Skeletal muscle tissue (tissue), 4 donors: ENCODE results near the gene CCDC102B. TPM values are rescaled to one million over a fixed set of nuclear protein-coding genes. Genes with fewer than 3 reads are reported as not detected.
"Not testable (repeated sequence)": the region's sequence is repeated elsewhere in the genome, so short reads cannot be mapped to it uniquely, and the experiment has no call there.

Experiments used
- H3K27ac ChIP-seq: one replicate; pipeline ENCODE4 v1.7.0; 2013; ENCODE audit warnings: mild to moderate bottlenecking, low read depth, low read length, inconsistent platforms
- H3K27me3 ChIP-seq, 3 donors: one replicate each; pipeline ENCODE4 v1.7.0; 2013; ENCODE audit warnings: low read length in 3 of 3; ENCODE audit not compliant: control insufficient read depth in 3 of 3, insufficient read depth in 3 of 3
- H3K36me3 ChIP-seq, 3 donors: one replicate each; pipeline ENCODE4 v1.7.0; 2013; ENCODE audit warnings: low read length in 3 of 3; ENCODE audit not compliant: control insufficient read depth in 3 of 3, insufficient read depth in 3 of 3
- H3K4me1 ChIP-seq, 3 donors: one replicate each; pipeline ENCODE4 v1.7.0; 2013; ENCODE audit warnings: low read length in 3 of 3, mild to moderate bottlenecking in 3 of 3; ENCODE audit not compliant: control insufficient read depth in 3 of 3, insufficient read depth in 3 of 3
- H3K4me3 ChIP-seq, 3 donors: one replicate each; pipeline ENCODE4 v1.7.0; 2013; ENCODE audit warnings: low read length in 3 of 3
- H3K9ac ChIP-seq, 3 donors: one replicate each; pipeline ENCODE4 v1.7.0; 2013; ENCODE audit warnings: low read length in 3 of 3, mild to moderate bottlenecking in 3 of 3, moderate library complexity in 2 of 3, low read depth in 1 of 3
- H3K9me3 ChIP-seq, 3 donors: one replicate each; pipeline ENCODE4 v1.7.0; 2013; ENCODE audit warnings: low read length in 3 of 3; ENCODE audit not compliant: control insufficient read depth in 3 of 3
- total RNA-seq: library from RNA; depleted of rRNA; stranded (reverse); fragments of >200 nt; gene quantifications from one replicate; pipeline ENCODE4 v1.2.3, GENCODE V29; 2014
- donor health status: Osteomylitis.

Gene CCDC102B
- total RNA-seq, 1 donor from 2014 or later = 21.9 TPM

DNA sequence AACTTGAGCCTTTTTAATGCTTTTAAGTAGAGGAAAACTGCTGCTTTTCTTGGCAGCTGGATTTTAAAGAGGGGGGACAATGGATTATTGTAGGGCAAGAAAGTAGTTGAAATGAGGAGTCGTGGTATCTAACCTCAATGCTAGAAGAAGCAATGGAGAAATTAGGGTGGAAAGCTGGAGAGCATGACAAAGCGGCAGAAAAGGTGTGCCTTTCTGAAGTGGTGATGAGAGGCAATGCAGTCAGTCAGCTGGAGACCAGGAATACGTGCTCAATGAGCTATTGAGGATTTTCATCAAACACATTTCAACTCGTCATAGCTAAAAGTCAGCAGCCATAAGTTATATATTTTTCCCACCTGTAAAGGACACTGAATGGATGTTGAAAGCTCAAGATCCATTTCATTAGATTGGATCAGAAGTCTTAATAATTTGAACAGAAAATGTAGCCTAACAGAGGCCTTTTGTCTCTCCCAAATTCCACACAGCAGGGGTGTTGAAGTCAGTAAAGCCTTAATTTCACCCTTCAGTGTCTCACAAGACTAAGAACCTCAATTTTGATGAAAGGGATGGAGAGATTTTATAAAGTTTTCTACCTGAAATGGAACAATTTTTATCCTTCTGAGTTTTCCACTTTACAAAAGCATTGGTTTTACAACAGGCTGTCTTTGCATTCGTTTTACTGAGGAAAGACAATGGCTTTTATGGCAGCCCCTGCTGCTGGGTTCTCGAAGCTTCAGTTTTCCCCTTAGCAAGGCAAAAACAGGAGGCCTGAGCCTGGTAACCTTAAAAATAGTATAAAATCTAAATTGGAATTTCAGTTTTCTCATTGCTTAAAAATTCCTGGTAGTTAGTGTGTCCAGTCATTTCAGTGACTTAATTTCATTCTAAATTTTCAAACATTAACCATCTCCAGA lies 131.1 kb downstream of the CCDC102B start:
- Histone ChIP-seq H3K27me3 (no peaks in the 10 kb centered on the region), H3K27ac (no peak overlapping the region), H3K4me1 (no peaks in the 10 kb centered on the region), H3K9ac (no peak overlapping the region), H3K36me3 (no peaks in the 10 kb centered on the region), H3K9me3 (no peaks in the 10 kb centered on the region), H3K4me3 (no peak overlapping the region)

DNA sequence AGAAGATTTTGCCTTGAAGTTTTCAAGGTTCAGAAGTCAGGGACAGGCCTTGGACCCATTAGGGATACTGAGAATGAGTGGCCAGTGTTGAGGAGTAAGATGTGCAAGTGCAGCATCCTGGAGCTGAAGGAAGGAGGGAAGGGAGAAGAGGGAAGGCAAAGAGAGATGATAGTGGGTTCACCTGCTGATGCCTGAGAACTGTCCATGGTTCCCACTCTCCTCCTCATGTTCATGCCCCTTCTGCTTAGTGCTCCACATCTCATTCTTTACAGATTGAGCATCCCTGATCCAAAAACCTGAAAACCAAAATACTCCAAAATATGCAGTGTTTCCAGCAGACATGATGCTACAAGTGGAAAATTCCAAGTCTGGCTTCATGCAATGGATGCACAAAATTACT lies 137.8 kb downstream of the CCDC102B start:
- Histone ChIP-seq H3K9ac (no peak overlapping the region), H3K36me3 (no peaks in the 10 kb centered on the region), H3K9me3 (no peaks in the 10 kb centered on the region), H3K4me3 (no peak overlapping the region), H3K27ac (no peak overlapping the region), H3K27me3 (no peaks in the 10 kb centered on the region), H3K4me1 (no peaks in the 10 kb centered on the region)

DNA sequence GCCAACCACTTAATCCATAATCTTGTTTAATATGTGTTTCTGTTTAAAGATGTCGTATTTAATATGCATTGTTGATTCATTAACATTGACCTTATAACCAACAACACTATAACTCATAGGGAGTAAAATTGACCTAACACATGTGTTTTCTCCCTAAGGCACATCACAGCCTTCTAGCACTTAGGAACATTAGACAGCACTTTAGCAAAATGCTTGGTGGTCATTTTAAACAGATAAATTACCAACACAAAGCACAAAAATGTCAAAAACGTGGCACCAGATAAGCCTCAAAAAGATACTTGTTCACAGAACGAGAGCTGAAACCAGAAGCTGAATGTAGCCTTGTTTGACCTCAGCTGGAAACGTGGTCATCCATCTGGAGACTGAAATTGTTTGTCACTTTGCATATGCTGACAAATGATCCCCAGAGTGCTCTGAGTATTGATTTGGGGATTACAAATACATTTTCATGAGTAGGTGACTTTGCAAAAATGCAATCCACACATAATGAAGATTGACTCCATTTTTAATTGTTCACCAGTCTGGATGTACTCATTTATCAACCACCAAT lies 139.2 kb downstream of the CCDC102B start:
- H3K4me3 ChIP-seq = no peak overlapping the region
- H3K36me3 ChIP-seq = no peaks in the 10 kb centered on the region
- no peaks in the 10 kb centered on the region for H3K4me1 ChIP-seq
- H3K27ac ChIP-seq = no peak overlapping the region
- no peak overlapping the region for H3K9ac ChIP-seq
- H3K27me3 ChIP-seq = no peaks in the 10 kb centered on the region
- no peaks in the 10 kb centered on the region for H3K9me3 ChIP-seq

DNA sequence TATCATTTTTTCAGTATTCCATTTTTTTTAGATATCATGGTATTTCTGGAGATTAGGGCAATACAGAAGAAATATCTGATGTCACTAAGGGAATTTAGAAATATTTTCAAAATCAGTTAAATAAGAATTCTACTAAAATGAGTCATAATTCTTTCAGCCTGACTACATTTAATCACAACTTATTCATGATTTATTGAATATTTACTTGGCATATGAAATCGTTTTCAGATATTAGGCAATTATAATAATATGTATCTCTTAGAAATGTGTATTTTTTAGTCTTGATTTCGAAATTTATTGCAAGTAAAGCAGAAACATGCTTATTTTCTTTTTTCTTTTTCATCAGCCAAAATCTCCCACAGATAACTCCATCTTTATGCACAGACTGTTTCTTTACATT lies 142.2 kb downstream of the CCDC102B start:
- Histone ChIP-seq H3K36me3 (no peaks in the 10 kb centered on the region), H3K27ac (no peak overlapping the region), H3K9me3 (no peaks in the 10 kb centered on the region), H3K4me3 (no peak overlapping the region), H3K9ac (no peak overlapping the region), H3K4me1 (no peaks in the 10 kb centered on the region), H3K27me3 (no peaks in the 10 kb centered on the region)

DNA sequence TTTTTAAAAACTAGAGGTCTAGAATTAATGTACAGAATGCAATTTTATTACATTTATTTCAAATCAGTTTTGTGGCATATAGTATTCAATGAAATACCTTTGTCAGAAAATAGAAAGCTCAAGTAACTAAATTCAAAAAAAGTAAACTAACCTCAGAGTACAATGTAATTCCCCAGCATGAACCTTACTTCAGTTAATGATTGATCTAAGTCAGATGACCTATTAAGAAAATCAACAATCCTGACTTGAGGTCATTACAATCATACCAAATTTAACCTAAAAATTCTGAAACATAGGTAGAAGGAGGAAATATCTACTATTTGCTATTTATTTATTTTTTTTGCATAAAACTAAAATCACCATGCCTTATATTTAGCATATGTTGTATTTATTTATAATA lies 142.9 kb downstream of the CCDC102B start:
- no peaks in the 10 kb centered on the region for H3K27me3 ChIP-seq
- H3K9ac ChIP-seq = no peak overlapping the region
- no peak overlapping the region for H3K4me3 ChIP-seq
- H3K4me1 ChIP-seq = no peaks in the 10 kb centered on the region
- no peaks in the 10 kb centered on the region for H3K9me3 ChIP-seq
- no peaks in the 10 kb centered on the region for H3K36me3 ChIP-seq
- H3K27ac ChIP-seq = no peak overlapping the region

DNA sequence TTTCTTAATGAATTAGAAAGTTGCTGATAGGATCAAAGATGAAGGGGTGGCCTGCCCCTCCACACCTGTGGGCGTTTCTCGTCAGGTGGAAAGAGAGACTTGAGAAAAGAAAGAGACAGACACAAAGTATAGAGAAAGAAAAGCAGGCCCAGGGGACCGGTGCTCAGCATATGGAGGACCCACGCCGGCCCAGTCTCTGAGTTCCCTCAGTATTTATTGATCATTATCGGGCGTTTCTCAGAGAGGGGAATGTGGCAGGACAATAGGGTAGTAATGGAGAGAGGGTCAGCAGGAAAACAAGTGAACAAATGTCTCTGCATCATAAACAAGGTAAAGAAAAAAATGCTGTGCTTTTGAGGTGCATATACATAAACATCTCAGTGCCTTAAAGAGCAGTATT lies 144.3 kb downstream of the CCDC102B start:
- Histone ChIP-seq H3K9ac (no peak overlapping the region), H3K27ac (no peak overlapping the region), H3K9me3 (no peaks in the 10 kb centered on the region), H3K36me3 (no peaks in the 10 kb centered on the region), H3K4me3 (no peak overlapping the region), H3K27me3 (no peaks in the 10 kb centered on the region), H3K4me1 (no peaks in the 10 kb centered on the region)

DNA sequence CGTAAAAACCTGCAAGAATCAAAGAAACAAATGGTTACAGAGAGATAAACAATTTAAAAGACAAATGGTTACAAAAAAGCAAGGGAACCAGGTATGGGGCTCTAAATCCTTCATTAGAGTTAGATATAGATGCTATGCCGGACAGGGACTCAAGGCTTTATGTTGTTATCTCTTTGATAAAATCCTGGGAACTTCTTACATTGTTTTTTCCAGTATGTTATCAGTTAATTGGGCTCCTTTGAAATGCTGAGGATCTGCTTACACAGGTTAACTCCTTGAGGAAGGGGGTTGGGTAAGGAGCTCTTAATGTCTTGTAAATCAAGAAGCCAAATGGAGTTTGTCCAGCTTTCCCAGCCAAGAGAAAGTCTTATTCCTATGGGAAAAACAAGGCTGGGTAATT lies 146.0 kb downstream of the CCDC102B start:
- H3K9ac ChIP-seq, H3K36me3 ChIP-seq, H3K27me3 ChIP-seq, H3K4me1 ChIP-seq, H3K27ac ChIP-seq, H3K9me3 ChIP-seq, H3K4me3 ChIP-seq: not testable (repeated sequence)

DNA sequence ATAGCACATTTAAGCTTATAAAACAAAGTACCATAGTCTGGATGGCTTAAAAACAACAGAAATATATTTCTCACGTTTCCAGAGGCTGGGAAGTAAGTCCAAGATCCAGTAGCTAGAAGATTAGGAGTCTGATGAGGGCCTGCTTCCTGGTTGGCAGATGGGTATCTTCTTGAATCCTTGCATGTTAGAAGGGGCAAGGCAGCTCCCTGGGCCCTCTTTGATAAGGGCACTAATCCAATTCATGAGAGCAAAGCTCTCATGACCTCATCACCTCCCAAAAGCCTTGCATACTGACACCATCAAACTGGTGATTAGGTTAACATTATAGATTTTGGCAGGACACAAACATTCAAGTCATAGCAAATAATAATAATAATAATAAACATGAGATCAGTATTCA lies 146.4 kb downstream of the CCDC102B start:
- Histone ChIP-seq H3K9ac (no peak overlapping the region), H3K27me3 (no peaks in the 10 kb centered on the region), H3K9me3 (no peaks in the 10 kb centered on the region), H3K4me1 (no peaks in the 10 kb centered on the region), H3K36me3 (no peaks in the 10 kb centered on the region), H3K4me3 (no peak overlapping the region), H3K27ac (no peak overlapping the region)

DNA sequence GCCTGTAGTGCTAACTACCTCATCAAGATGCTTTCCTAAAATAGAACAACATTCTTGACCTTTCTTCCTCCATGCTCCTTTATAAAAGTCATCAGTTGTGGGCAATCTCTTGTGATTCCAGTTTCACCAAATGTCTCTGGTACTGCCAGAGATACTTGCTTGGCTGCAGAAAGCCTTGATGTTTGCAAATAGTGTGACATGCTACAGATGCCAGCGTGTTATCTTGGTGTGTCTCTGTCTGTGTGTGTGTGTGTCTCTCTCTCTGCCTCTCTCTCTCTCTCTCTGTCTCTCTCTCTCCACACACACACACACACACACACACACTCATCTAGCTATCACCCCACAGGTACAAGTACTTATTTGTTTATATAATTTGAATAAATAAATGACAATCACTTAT lies 146.9 kb downstream of the CCDC102B start:
- no peak overlapping the region for H3K9ac ChIP-seq
- H3K27ac ChIP-seq = no peak overlapping the region
- no peaks in the 10 kb centered on the region for H3K36me3 ChIP-seq
- H3K4me1 ChIP-seq = no peaks in the 10 kb centered on the region
- no peaks in the 10 kb centered on the region for H3K9me3 ChIP-seq
- no peaks in the 10 kb centered on the region for H3K27me3 ChIP-seq
- no peak overlapping the region for H3K4me3 ChIP-seq

DNA sequence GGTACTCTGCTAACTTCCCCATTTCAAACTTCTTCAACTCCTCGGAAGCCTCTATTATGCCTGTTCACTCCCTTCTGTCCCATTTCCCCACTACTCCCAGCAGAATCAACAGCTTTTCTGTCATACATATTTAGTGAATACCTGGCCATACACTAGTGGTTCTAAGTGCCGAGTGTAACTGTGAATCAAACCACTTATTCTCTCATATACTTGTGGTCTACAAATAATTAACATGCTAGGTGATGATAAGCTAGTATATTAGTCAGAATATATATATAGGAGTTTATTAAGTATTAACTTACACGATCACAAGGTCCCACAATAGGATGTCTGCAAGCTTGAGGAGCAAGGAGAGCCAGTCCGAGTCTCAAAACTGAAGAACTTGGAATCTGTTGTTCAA lies 150.7 kb downstream of the CCDC102B start:
- no peak overlapping the region for H3K9ac ChIP-seq
- H3K36me3 ChIP-seq = no peaks in the 10 kb centered on the region
- H3K27me3 ChIP-seq = no peaks in the 10 kb centered on the region
- H3K4me3 ChIP-seq = no peak overlapping the region
- H3K4me1 ChIP-seq = no peaks in the 10 kb centered on the region
- no peak overlapping the region for H3K27ac ChIP-seq
- no peaks in the 10 kb centered on the region for H3K9me3 ChIP-seq
